DND-41 (cell line): ENCODE measurements around the gene CPLX1.

Experiments used
- ATAC-seq: fragments of 200-7000 bp; cut with Tn5 transposase; 3 replicates; pipeline ENCODE4 v1.9.1; 2021; ENCODE audit warnings: low read depth; ENCODE audit not compliant: insufficient read depth
- DNase-seq: peaks from one replicate; pipeline ENCODE4 v3.0.0-alpha.2; 2020
- H2AFZ ChIP-seq: 2 replicates; pipeline ENCODE4 v1.6.0; 2012; ENCODE audit warnings: low read depth, low read length
- H3K27ac ChIP-seq: 2 replicates; pipeline ENCODE4 v1.5.1; 2012; ENCODE audit warnings: low read length, inconsistent platforms
- H3K27me3 ChIP-seq: fragments of 200-600 bp; sonication (generic); 2 replicates; pipeline ENCODE4 v1.6.0; 2012; ENCODE audit warnings: low read length, mild to moderate bottlenecking, inconsistent platforms; ENCODE audit not compliant: insufficient read depth, poor library complexity
- H3K36me3 ChIP-seq: 2 replicates; pipeline ENCODE4 v1.5.1; 2012; ENCODE audit warnings: low read length, inconsistent platforms; ENCODE audit not compliant: insufficient read depth
- H3K4me1 ChIP-seq: 2 replicates; pipeline ENCODE4 v1.5.1; 2012; ENCODE audit warnings: mild to moderate bottlenecking, low read length; ENCODE audit not compliant: insufficient read depth
- H3K4me2 ChIP-seq: 2 replicates; pipeline ENCODE4 v1.6.0; 2012; ENCODE audit warnings: mild to moderate bottlenecking, moderate library complexity, low read length, inconsistent platforms; ENCODE audit not compliant: insufficient read depth
- H3K4me3 ChIP-seq, 2 experiments: fragments of 200-600 bp in 1 of 2; shearing (Covaris generic) in 1 of 2; 2 replicates each; pipeline ENCODE4 v1.5.1; 2012 to 2016; ENCODE audit warnings: inconsistent platforms in 2 of 2, low read length in 2 of 2, mild to moderate bottlenecking in 2 of 2, low read depth in 1 of 2, moderate library complexity in 1 of 2
- H3K79me2 ChIP-seq: 2 replicates; pipeline ENCODE4 v1.6.0; 2012; ENCODE audit warnings: low read length, inconsistent platforms; ENCODE audit not compliant: insufficient read depth
- H3K9ac ChIP-seq: 2 replicates; pipeline ENCODE4 v1.6.0; 2012; ENCODE audit warnings: low read depth, mild to moderate bottlenecking, inconsistent platforms, low read length, moderate library complexity
- H3K9me3 ChIP-seq: 2 replicates; pipeline ENCODE4 v1.5.1; 2012; ENCODE audit warnings: low read length, moderate library complexity, mild to moderate bottlenecking, inconsistent platforms; ENCODE audit not compliant: insufficient read depth, severe bottlenecking
- H4K20me1 ChIP-seq: 2 replicates; pipeline ENCODE4 v1.6.0; 2012; ENCODE audit warnings: low read length; ENCODE audit not compliant: insufficient read depth
- EZH2 ChIP-seq: IDR thresholded peaks from 3 replicates; pipeline ENCODE4 v1.6.1; 2012; ENCODE audit warnings: borderline replicate concordance, low read depth, mild to moderate bottlenecking, moderate library complexity, low read length, inconsistent platforms; ENCODE audit not compliant: severe bottlenecking
- TF ChIP-seq, protein P1 (sequence below): IDR thresholded peaks from 2 replicates; pipeline ENCODE4 v1.5.1; 2012; ENCODE audit warnings: borderline replicate concordance, low read length, moderate library complexity, mild to moderate bottlenecking; ENCODE audit not compliant: poor library complexity, severe bottlenecking; ENCODE audit errors: extremely low read depth

Gene CPLX1

DNA sequence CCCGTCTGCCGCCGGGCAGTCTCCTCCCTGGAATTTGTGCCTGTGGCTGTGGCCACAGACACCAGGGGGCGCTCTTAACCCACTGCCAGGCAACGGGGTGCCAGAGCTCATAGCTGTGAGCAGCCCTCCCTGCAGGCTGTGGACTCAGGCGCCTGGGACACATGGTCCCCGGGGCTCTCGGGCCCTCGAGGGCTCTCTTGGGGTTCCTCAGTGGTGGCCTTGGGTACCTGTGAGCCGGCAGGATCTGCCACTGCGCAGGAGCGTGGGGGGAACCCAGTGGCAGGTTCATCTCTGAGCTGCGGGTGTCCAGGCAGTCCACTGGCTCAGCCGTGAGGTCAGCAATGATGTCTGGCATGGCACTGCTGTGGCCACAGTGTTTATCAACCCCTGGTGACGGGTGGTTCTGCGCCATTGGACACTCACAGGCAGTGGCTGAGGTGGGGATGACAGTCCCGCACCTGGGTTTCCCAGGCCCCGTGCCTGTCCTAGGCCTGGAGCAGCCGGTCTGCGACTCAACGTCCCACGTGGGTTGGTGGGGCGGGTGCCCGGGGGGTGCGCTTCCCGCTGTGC is 83.1 kb downstream of the CPLX1 start:
- Histone ChIP-seq H3K27me3 (no peaks in the 10 kb centered on the region), H3K27ac (no peak overlapping the region), H3K36me3 (peaks cover 44% of the 10 kb centered on the region), H3K4me3 (no peak overlapping the region), H3K9ac (no peak overlapping the region), H3K4me2 (no peak overlapping the region), H4K20me1 (peaks cover 19% of the 10 kb centered on the region), H3K9me3 (no peaks in the 10 kb centered on the region), H2AFZ (no peak overlapping the region), H3K4me1 (no peaks in the 10 kb centered on the region), H3K79me2 (peaks cover 3% of the 10 kb centered on the region)
- peak; percentile 90 for ATAC-seq
- no peak for TF ChIP-seq EZH2
- TF ChIP-seq, protein P1, sequence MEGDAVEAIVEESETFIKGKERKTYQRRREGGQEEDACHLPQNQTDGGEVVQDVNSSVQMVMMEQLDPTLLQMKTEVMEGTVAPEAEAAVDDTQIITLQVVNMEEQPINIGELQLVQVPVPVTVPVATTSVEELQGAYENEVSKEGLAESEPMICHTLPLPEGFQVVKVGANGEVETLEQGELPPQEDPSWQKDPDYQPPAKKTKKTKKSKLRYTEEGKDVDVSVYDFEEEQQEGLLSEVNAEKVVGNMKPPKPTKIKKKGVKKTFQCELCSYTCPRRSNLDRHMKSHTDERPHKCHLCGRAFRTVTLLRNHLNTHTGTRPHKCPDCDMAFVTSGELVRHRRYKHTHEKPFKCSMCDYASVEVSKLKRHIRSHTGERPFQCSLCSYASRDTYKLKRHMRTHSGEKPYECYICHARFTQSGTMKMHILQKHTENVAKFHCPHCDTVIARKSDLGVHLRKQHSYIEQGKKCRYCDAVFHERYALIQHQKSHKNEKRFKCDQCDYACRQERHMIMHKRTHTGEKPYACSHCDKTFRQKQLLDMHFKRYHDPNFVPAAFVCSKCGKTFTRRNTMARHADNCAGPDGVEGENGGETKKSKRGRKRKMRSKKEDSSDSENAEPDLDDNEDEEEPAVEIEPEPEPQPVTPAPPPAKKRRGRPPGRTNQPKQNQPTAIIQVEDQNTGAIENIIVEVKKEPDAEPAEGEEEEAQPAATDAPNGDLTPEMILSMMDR, result peak; percentile 87
- peak; percentile 68 for DNase-seq

DNA sequence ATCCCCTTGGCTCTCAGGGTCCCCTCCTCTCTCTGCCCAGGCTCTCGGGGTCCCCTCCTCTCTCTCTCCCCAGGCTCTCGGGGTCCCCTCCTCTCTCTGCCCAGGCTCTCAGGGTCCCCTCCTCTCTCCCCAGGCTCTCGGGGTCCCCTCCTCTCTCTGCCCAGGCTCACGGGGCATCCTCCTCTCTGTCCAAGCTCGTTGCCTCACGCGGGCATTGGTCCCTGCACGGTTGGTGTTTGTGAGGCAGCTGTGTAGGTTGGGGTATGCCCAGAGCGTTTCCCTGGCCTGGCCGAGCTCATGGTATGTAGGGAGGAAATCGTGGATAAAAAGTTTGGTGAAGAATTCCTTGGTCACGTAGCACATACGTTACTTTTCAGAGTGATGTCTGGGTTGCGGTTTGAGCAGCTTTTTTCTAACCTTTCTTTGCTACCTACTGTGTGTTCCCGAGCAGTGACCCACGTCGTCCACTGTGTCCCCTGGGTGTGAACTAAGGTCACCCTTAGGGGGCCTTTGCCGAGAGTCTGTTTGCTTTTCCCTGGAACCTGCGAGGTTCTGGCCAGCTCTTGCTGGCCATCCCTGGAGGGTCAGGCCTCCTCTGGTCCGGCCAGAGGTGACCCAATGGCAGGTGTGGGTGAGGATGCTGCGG is 83.7 kb downstream of the CPLX1 start:
- DNase-seq (no peak), ATAC-seq (peak; percentile 36; the same call in 1 of the 3 replicates)
- Histone ChIP-seq H3K36me3 (peaks cover 48% of the 10 kb centered on the region), H4K20me1 (peaks cover 19% of the 10 kb centered on the region), H3K79me2 (no peaks in the 10 kb centered on the region), H3K4me3 (no peak overlapping the region), H3K4me2 (no peak overlapping the region), H2AFZ (no peak overlapping the region), H3K4me1 (no peaks in the 10 kb centered on the region), H3K9me3 (no peaks in the 10 kb centered on the region), H3K9ac (no peak overlapping the region), H3K27ac (no peak overlapping the region), H3K27me3 (no peaks in the 10 kb centered on the region)
- TF ChIP-seq, protein P1, result no peak
- no peak for TF ChIP-seq EZH2

DNA sequence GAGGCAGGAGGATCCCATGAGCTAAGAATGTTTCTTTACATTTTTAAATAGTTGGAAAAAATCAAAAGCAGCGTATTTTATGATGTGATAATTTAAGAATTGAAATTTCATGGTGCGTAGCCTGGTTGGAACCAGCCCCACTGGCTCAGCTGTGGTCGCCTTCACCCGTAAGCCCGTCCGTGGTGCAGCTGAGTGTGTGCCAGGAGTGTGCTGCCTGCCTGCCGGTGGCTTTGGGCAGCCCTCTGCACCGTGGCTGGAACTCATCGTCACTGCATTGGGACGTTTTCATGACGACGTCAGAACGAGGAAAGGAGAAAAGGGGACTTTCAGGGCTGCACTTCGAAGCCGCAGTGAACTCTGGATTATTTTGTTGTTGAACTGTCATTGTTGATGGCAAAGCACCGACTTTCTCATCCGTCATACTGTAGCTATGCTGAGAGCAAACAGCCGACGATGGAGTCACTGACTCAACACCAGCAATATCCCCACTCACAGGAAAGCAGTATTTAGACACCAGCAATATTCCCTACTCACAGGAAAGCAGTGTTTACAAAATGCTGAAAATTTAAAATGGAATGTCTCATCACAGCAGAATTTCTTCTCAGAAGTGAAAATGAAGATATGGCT is 85.2 kb downstream of the CPLX1 start:
- Histone ChIP-seq H3K9me3 (no peaks in the 10 kb centered on the region), H3K4me3 (no peak overlapping the region), H3K4me2 (no peak overlapping the region), H3K27me3 (no peaks in the 10 kb centered on the region), H3K36me3 (peaks cover 58% of the 10 kb centered on the region), H3K9ac (no peak overlapping the region), H3K79me2 (no peaks in the 10 kb centered on the region), H3K27ac (no peak overlapping the region), H2AFZ (no peak overlapping the region), H3K4me1 (no peaks in the 10 kb centered on the region), H4K20me1 (peaks cover 19% of the 10 kb centered on the region)
- DNase-seq (no peak), ATAC-seq (no peak)
- no peak for TF ChIP-seq EZH2
- TF ChIP-seq, protein P1, result no peak
